ENCODE measurements around the gene GUCY1A2.

GUCY1A2 gene

GRCh38 chr11:106679581-106679980 is 338.7 kb downstream of the GUCY1A2 start:
- TF ChIP-seq, protein P1, sequence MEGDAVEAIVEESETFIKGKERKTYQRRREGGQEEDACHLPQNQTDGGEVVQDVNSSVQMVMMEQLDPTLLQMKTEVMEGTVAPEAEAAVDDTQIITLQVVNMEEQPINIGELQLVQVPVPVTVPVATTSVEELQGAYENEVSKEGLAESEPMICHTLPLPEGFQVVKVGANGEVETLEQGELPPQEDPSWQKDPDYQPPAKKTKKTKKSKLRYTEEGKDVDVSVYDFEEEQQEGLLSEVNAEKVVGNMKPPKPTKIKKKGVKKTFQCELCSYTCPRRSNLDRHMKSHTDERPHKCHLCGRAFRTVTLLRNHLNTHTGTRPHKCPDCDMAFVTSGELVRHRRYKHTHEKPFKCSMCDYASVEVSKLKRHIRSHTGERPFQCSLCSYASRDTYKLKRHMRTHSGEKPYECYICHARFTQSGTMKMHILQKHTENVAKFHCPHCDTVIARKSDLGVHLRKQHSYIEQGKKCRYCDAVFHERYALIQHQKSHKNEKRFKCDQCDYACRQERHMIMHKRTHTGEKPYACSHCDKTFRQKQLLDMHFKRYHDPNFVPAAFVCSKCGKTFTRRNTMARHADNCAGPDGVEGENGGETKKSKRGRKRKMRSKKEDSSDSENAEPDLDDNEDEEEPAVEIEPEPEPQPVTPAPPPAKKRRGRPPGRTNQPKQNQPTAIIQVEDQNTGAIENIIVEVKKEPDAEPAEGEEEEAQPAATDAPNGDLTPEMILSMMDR (IDR thresholded peaks at IDR 0.05; ENCODE audit: low read depth, low read length), result no peak
- DNase-seq (ENCODE audit: extremely low read depth, low read depth), result no peak

DNA sequence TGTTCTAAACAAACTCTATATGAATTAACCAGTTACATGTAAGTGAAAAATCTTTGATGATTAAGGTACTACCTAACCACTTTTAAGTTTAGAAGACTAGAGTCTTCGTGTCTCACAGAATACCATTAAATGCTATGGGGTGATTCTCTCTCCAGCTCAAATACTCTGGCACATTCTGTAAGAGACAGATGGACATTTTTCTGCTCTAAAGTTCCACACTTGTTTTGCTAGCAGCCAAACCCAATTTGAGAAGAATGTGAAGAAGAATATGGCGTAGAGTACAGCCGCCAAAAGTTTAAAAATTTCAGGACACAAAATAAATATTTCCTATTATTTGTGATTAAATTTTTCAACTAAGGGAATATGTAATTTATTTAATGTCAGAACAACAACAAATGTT is 339.1 kb downstream of the GUCY1A2 start:
- no peak for DNase-seq (ENCODE audit: extremely low read depth, low read depth)
- TF ChIP-seq, protein P1 (IDR thresholded peaks at IDR 0.05; ENCODE audit: low read depth, low read length), result no peak

DNA sequence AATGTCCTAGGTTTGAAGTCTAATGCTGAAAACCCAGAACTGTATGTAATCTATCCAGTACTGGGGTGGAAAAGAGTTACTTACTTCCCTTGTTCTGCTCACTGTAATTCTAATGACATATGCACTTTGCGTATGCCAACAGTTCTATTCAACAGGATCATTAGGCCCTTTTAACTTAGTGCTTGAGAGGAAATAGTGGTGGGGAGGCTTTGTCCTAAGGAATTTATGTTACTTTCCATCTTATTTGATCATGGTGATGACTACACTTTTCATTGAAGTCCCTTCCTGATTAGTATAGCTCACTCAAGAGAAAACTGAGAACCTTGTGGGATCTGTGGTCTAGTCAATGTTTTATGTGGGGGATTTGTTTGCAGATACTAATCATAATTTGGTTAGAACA is 348.2 kb downstream of the GUCY1A2 start:
- TF ChIP-seq, protein P1 (IDR thresholded peaks at IDR 0.05; ENCODE audit: low read depth, low read length), result no peak
- no peak for DNase-seq (ENCODE audit: extremely low read depth, low read depth)

- DNase-seq (ENCODE audit: extremely low read depth, low read depth), result no peak
- TF ChIP-seq, protein P1 (IDR thresholded peaks at IDR 0.05; ENCODE audit: low read depth, low read length), result no peak
Measured at GRCh38 chr11:106668147-106668546, 350.1 kb downstream of the GUCY1A2 start.

DNA sequence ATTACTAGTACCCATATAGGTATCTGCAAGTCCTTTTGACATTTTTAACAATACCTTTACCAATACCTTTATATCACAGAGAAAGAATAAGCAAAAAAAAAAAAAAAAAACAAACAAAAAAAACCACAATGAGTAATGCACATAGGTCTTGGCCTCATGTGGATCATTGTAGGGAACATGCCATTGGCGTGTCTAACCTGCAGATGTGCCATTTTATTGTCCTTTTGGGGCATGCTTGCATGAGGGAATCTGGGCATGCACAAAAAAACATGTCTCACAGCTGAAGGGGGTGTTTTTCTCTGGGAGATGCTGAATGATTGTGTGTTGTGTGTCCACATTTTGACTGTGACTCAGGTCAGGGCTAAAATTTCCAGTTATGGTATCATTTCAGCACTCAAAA is 361.6 kb downstream of the GUCY1A2 start:
- TF ChIP-seq, protein P1 (IDR thresholded peaks at IDR 0.05; ENCODE audit: low read depth, low read length), result no peak
- DNase-seq (ENCODE audit: extremely low read depth, low read depth), result no peak

DNA sequence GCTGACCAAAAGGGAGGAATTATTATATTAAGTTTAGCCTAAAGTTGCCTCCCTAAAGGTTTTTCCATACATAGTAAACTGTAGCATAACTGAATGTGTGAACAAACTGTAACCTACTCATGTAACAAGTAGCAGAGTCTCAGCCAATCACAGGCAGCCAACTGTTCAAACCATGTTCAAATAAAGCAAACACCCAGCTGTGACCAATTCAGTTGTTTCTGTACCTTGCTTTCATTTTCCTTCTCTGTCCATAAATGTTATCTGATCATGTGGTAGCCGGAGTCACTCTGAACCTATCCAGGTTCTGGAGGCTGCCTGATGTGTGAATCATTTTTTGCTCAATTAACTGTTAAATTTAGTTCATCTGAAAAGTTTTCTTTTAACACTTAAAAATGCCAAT is 373.5 kb downstream of the GUCY1A2 start:
- TF ChIP-seq, protein P1 (IDR thresholded peaks at IDR 0.05; ENCODE audit: low read depth, low read length), result no peak
- no peak for DNase-seq (ENCODE audit: extremely low read depth, low read depth)

GRCh38 chr11:106642331-106642730 is 375.9 kb downstream of the GUCY1A2 start:
- DNase-seq (ENCODE audit: extremely low read depth, low read depth), result no peak
- TF ChIP-seq, protein P1 (IDR thresholded peaks at IDR 0.05; ENCODE audit: low read depth, low read length), result no peak
